ENCODE results near the gene CDC42EP3. TPM values are rescaled to one million over a fixed set of nuclear protein-coding genes. Genes with fewer than 3 reads are reported as not detected.

CDC42EP3 gene
- total RNA-seq, 4 donors from 2014 or later: 14.0 to 42.6 (median 28.7) TPM

DNA sequence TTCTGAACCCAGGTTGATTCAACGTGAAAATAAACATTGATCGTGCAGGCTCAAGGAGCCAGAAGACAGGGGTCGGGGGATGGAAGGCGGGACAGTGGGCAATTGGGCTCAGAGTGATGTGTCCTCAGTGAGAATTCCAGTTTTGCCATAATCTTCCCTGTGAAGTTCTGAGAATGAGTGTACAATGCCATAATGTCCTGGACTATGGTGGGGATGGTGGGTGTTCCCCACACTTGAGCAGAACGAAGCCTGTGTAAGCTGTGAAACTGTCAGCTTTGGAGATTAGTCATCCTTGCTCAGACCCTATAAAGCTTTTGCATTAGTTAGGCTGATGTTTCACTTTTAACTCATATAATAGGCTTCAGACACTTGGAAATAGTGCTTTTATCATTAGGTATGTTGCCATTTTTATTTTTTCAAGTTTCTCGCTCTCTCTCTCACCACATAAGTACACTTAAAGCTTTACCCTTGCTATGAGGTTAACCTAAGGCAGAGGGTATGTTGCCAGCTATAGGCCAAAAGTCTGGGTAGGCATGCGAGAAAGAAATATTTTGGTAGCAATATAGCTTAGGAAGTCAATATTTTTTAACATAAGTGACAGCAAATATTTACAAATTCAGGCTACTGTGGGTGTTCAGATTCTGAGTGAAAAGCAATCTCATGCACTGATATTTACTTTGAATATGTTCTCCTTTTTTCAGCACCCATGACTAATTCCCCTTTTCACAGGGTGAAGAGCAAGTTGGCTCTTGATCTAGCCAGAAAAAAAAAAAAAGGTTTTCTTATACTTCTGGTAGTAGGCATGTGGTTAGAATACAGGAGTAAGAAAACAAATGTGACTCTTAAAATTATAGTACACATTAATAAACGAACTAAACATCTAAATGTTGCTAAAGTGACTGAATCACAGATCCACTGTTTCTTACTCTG is 47.2 kb downstream of the CDC42EP3 start:
- intact Hi-C loops (cut with DNase I; ENCODE audit: low total_unique reads): loop anchor here (2.0 kb wide), 1 partner anchor 51 kb away; no protein-coding TSS in a partner anchor
- 77 to 80% methylated on average over 8 of the region's 8 CpGs for WGBS, 2 donors
- DNase-seq (ENCODE audit: low spot score in 2 of 2): no peak
- TF ChIP-seq POLR2A (IDR thresholded peaks at IDR 0.05): no peak
- H3K4me3 ChIP-seq (ENCODE audit: low read depth, poor library complexity, severe bottlenecking): no peak overlapping the region

DNA sequence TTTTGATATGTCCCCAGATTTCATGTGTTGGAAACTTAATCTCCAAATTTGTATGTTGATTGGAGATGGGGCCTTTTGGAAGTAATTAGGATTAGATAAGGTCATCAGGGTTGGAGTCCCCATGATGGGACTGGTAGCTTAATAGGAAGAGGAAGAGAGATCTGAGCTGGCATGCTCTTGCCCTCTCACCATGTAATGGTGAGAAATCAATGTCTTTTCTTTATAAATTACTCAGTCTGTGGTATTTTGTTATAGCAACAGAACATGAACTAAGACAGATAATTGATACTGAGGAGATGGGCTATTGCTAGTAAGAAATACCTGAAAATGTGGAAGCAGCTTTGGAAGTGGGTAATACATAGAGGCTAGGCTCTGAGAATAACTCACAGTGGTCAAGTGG is 48.0 kb downstream of the CDC42EP3 start:
- H3K4me3 ChIP-seq (ENCODE audit: low read depth, poor library complexity, severe bottlenecking): no peak overlapping the region
- no peak for DNase-seq (ENCODE audit: low spot score in 2 of 2)
- intact Hi-C loops (cut with DNase I; ENCODE audit: low total_unique reads): no loop called here
- TF ChIP-seq, protein P1, sequence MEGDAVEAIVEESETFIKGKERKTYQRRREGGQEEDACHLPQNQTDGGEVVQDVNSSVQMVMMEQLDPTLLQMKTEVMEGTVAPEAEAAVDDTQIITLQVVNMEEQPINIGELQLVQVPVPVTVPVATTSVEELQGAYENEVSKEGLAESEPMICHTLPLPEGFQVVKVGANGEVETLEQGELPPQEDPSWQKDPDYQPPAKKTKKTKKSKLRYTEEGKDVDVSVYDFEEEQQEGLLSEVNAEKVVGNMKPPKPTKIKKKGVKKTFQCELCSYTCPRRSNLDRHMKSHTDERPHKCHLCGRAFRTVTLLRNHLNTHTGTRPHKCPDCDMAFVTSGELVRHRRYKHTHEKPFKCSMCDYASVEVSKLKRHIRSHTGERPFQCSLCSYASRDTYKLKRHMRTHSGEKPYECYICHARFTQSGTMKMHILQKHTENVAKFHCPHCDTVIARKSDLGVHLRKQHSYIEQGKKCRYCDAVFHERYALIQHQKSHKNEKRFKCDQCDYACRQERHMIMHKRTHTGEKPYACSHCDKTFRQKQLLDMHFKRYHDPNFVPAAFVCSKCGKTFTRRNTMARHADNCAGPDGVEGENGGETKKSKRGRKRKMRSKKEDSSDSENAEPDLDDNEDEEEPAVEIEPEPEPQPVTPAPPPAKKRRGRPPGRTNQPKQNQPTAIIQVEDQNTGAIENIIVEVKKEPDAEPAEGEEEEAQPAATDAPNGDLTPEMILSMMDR (IDR thresholded peaks at IDR 0.05): no peak
- TF ChIP-seq POLR2A (IDR thresholded peaks at IDR 0.05): no peak

GRCh38 chr2:37622450-37623100 is 48.9 kb downstream of the CDC42EP3 start:
- no peak for DNase-seq (ENCODE audit: low spot score in 2 of 2)
- no peak overlapping the region for H3K4me3 ChIP-seq (ENCODE audit: low read depth, poor library complexity, severe bottlenecking)
- TF ChIP-seq, protein P1 (IDR thresholded peaks at IDR 0.05): no peak
- no peak for TF ChIP-seq POLR2A (IDR thresholded peaks at IDR 0.05)
- intact Hi-C loops (cut with DNase I; ENCODE audit: low total_unique reads): no loop called here
- WGBS, 2 donors: 75 to 89% methylated on average over 4 of the region's 4 CpGs

- intact Hi-C loops (cut with DNase I; ENCODE audit: low total_unique reads): no loop called here
- WGBS, 2 donors: 86 to 88% methylated on average over 1 of the region's 1 CpG
Observed at GRCh38 chr2:37621199-37621598, 50.2 kb downstream of the CDC42EP3 start.

GRCh38 chr2:37619959-37620300 is 51.5 kb downstream of the CDC42EP3 start:
- no peak for DNase-seq (ENCODE audit: low spot score in 2 of 2)
- intact Hi-C loops (cut with DNase I; ENCODE audit: low total_unique reads): no loop called here
- TF ChIP-seq POLR2A (IDR thresholded peaks at IDR 0.05): no peak
- TF ChIP-seq, protein P1 (IDR thresholded peaks at IDR 0.05): no peak
- no peak overlapping the region for H3K4me3 ChIP-seq (ENCODE audit: low read depth, poor library complexity, severe bottlenecking)

More at GRCh38 chr2:37621199-37621598, 50.2 kb downstream of the CDC42EP3 start:
- TF ChIP-seq, protein P1 (IDR thresholded peaks at IDR 0.05): no peak
- no peak for TF ChIP-seq POLR2A (IDR thresholded peaks at IDR 0.05)
- H3K4me3 ChIP-seq (ENCODE audit: low read depth, poor library complexity, severe bottlenecking): no peak overlapping the region
- DNase-seq (ENCODE audit: low spot score in 2 of 2): no peak

GRCh38 chr2:37619230-37619958 is 52.0 kb downstream of the CDC42EP3 start:
- H3K4me3 ChIP-seq (ENCODE audit: low read depth, poor library complexity, severe bottlenecking): no peak overlapping the region
- intact Hi-C loops (cut with DNase I; ENCODE audit: low total_unique reads): no loop called here
- 71 to 73% methylated on average over 7 of the region's 7 CpGs for WGBS, 2 donors
- no peak for DNase-seq (ENCODE audit: low spot score in 2 of 2)
- TF ChIP-seq, protein P1 (IDR thresholded peaks at IDR 0.05): no peak
- TF ChIP-seq POLR2A (IDR thresholded peaks at IDR 0.05): no peak
